GM18870 (cell line): ENCODE results near the gene SURF6.

Experiments
- ATAC-seq: cut with Tn5 transposase; IDR thresholded peaks from one replicate; pipeline ENCODE4 v1.9.1; 2021; ENCODE audit warnings: moderate library complexity; ENCODE audit not compliant: unreplicated experiment

SURF6 gene

GRCh38 chr9:133368249-133368881 is 32.4 kb upstream of the SURF6 start:
- no peak for ATAC-seq

- no peak for ATAC-seq
Observed at GRCh38 chr9:133367778-133368177, 31.8 kb upstream of the SURF6 start.

- ATAC-seq, result no peak
Observed at GRCh38 chr9:133367221-133367620, 31.2 kb upstream of the SURF6 start.

GRCh38 chr9:133366435-133366834 is 30.4 kb upstream of the SURF6 start:
- ATAC-seq, result no peak

GRCh38 chr9:133362359-133363044 is 26.5 kb upstream of the SURF6 start:
- no peak for ATAC-seq

- no peak for ATAC-seq
Observed at GRCh38 chr9:133361507-133362092, 25.6 kb upstream of the SURF6 start.

GRCh38 chr9:133360400-133361393 is 24.7 kb upstream of the SURF6 start:
- ATAC-seq, result no peak

GRCh38 chr9:133359399-133360175 is 23.6 kb upstream of the SURF6 start:
- ATAC-seq, result no peak

- no peak for ATAC-seq
Observed at GRCh38 chr9:133357656-133358055, 21.7 kb upstream of the SURF6 start.

- no peak for ATAC-seq
Observed at GRCh38 chr9:133356391-133357091, 20.6 kb upstream of the SURF6 start, which contains the start of the genes SURF1 and SURF2. SURF1 (minus strand) TSS chr9:133356487; CDS start chr9:133356453, 34 bp downstream. SURF2 (plus strand) TSS chr9:133356550; CDS start chr9:133356593, 43 bp downstream.

GRCh38 chr9:133355881-133356357 is 19.9 kb upstream of the SURF6 start:
- no peak for ATAC-seq

GRCh38 chr9:133354766-133355165 is 18.8 kb upstream of the SURF6 start:
- ATAC-seq, result no peak

- ATAC-seq, result no peak
Observed at GRCh38 chr9:133353548-133353947, 17.6 kb upstream of the SURF6 start.

- no peak for ATAC-seq
Observed at GRCh38 chr9:133352635-133353340, 16.8 kb upstream of the SURF6 start.

- no peak for ATAC-seq
Observed at GRCh38 chr9:133351908-133352634, 16.1 kb upstream of the SURF6 start.

GRCh38 chr9:133351526-133351907 is 15.5 kb upstream of the SURF6 start:
- ATAC-seq, result no peak

- ATAC-seq, result no peak
Observed at GRCh38 chr9:133349965-133350616, 14.1 kb upstream of the SURF6 start.
